NCI-H146 treated with DMSO at 0.1 percent for 48 hours (cell line): ENCODE results near the gene SUV39H1.

Source experiments
- DNase-seq: peaks from one replicate; lab custom pipeline; 2025; ENCODE audit not compliant: unreplicated experiment; lab: John Stamatoyannopoulos, UW

Gene SUV39H1

GRCh38 chrX:48754238-48754637 lies 57.7 kb downstream of the SUV39H1 start:
- no peak for DNase-seq
